NCI-H1436 treated with DMSO at 0.1 percent for 48 hours (cell line): ENCODE results near the gene MYH9.

Experiments
- DNase-seq: peaks from one replicate; lab custom pipeline; 2025; lab: John Stamatoyannopoulos, UW

MYH9 gene

DNA sequence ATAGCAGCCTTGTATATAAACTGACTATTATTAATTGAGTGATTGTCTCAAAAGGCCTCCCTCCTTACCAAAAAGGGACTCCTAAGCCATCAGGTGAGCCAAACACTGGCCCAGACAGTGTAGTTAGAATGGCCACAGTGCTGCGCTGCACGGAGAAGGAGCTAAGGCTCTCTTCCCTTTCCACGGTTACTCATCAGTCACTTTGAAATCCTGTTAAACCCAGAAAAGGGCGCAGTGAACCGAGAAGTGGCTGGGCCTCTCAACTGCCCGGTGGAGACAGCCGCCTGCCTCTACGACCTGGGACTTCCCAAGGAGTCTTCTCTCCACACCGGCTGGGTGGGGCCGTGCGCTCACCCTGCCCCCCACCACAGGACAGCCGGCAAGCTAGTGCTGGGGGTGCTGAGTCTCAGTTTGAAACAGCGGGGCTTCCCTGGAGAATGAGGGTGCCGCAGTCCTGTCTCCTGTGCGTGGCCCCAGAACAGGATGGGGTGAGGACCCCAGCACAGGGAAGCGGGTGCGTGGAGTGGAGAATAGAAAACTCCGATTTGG, 1.3 kb downstream of the MYH9 start:
- no peak for DNase-seq

DNA sequence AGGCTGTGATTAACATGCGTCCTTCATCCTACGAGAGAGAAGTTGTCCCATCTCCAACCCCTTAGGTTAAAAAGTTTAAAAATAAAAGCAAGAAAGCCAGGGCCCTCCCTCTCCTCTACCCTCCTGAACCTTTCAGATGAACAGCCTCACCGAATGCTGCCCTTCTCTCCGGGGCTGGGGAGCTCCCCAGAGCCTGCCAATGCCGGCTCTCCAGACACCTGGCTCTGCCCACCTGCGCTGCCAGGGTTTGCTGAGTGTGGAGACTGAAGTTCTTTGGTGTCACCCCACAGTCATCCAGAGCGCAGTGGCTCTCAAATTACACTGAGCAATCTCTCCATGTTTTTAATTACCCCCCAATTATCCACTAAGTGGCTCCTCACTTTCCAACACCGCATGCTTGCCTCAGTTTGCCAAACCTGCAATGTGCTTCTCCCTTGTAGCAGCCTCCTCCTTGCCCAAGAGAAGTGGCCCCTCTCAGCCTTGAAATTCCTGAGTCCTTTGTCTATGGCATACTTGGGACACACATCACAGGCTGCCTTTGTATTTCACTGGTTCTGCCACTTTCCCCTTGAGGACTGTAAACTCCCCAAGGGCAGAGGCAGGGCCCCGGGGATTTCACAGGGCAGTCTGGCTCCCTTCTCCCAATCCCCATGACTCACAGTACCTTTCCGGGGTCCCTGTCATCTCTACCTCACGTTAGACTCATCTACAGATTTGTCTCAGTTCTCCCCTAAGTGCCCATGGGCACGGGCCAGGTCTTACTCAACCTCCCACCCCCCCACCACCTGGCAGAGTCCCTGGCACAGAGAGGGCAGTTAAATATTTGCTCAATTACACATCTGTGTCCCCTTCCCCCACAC, 2.0 kb downstream of the MYH9 start:
- peak; percentile 60 for DNase-seq

DNA sequence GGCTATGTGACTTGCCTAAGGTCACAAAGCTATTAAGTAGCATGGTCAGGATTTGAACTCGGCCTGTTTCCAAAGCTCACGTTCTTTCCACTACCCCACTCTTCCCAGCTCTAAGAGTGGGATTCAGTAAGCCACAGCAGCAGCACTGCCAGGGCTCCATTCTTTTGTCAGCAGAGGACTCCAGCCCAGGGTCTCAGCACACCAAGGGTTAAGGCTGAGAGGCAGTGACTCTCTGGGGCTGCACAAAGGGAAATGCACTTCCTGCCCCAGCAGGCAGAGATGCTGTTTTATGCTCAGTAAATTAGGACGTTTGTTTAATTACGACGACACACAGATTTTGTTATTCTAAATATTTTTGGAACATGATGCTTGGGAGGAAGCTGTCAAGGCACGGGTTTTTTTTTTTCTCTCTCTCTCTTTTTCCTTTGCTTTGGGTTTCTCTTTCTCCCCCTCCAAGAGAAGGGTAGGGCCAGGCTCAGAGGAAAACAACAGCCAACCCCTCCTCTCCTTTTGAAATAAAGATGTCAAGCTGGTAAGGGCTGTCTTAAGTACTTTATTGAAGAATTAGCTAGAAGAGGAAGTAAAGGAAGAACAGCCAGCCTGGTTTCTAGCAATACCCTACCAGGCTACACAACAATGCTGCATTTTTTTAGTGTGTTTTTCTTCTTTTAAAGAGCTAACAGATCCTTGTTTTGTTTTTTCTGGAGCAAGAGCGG, 2.8 kb downstream of the MYH9 start:
- no peak for DNase-seq

DNA sequence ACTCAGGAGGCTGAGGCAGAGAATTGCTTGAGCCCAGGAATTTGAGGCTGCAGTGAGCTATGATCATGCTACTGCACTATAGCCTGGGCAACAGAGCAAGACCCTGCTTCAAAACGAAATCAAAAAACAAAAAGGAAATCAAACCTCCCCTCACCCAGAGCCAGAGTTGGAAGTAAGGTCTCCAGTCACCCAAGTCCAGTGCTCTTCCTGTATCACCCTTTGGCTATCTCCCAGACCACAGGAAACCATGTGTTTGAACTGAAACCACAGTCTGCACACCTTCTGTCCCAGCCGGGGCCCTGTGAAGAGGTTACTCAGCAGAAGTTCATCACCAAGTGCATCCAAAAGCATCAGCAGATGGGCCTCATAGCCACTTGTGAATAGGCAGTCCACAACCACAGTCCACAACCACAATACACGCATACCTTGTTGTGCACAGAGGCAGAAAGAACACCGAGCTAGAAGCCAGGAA, 4.6 kb downstream of the MYH9 start:
- no peak for DNase-seq

DNA sequence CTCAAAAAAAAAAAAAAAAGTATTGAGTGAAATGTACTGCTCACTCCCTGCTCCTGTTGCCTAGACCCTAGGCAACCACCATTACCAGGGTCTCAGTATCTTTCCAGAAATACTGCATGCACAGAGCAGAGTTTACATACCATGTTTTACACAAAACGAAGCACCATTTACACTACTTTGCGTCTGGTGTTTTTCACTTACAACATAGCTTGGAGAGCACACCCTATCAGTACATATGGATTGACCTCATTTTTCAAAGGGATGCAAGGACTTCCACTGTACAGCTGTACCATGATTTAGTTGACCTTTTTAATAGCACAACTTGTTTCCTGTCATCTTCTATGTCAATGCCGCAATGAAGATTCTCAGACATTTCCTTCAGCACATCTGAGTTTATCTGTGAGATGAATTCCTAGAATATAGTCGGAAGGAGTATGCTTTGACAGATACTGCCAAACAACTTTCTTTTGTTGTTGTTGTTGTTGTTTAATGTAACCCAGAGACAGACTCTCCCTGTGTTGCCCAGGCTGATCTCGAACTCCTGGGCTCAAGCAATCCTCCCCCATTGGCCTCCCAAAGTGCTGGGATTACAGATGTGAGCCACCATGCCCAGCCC, 6.1 kb downstream of the MYH9 start:
- DNase-seq = no peak

DNA sequence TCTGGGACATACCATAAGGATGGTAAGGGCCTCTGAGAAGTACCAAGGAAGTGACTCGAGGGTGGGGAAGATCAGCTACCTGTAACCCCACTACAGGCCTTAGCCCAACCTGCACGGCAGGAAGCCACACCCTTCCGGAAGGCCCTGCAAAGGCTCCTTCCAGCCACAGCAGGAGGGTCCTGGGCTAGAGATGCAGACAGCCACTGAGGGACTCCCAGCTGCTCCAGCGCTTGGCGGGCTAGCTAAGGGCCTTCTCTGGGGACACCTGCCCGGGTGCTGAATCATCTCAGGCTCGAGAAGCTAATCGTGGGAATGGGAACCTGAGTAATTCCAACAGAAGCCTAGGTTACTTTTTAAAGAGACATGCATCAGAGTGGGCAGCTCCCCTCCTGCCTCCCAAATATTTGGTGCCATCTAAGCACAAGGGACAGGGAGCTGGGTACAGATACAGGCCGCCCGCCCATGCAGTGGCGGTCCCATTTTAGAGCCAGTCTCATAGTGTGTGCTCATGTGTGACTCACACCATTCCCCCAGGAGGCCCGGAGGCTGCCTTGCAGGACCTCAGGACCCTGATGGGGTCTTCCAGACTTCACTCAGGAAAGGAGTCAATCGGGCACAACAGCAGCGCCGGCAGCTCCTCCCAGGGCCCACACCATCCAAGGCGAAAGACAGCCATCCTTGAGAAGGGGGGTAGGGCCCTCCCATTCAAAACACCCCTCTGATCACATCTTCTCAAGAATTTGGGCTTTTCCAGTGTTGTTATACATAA, 8.0 kb downstream of the MYH9 start:
- DNase-seq = no peak

DNA sequence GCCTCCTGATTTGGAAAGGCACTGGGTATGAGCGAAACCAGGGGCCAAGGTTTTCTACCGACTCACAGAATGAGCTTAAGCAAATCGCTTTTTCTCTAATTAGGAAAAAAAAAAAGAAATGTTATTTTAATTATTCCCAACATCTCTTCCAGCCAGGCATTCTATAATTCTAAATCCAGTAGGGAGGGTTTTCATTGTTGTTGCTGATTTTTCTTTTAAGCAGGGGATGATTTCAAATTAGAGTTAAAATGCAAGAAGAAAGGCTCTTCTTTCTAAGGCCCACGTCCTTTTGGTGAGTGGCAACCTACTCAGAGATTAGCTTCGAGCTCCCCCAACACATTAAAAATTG, 8.9 kb downstream of the MYH9 start:
- DNase-seq = no peak

DNA sequence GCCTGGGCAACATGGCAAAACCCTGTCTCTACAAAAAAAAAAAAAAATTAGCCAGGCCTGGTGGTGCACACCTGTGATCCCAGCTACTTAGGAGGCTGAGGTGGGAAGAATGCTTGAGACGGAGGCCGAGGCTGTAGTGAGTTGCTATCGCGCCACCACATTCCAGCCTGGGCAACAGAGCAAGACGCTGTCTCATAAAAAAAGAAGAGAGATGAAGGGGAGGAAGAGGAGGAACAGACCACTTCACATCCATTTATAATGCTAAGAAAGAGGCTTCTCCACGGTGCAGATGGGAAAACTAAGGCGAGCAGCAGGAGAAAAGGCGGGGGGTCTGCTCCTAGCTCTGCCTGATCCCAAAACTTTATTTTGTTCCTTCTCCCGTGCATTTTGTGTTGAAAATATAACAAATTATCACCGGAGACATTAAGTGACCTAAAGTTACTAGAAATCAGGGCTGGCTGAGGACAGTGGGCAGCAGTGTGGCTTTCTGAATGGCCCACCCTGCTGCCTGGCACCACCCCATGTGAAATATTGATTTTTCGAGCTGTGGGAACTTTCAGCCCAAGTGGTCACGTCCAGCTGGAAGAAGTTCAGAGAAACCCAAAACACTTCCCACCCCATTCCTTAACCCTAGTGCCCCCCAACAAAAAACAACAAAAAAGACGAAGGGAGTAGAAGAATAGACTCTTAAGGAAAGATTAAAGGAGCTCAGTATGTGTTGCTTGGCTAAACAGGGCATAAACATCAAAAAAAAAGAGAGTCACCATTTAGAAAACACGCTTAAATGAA, 9.5 kb downstream of the MYH9 start:
- DNase-seq = no peak

DNA sequence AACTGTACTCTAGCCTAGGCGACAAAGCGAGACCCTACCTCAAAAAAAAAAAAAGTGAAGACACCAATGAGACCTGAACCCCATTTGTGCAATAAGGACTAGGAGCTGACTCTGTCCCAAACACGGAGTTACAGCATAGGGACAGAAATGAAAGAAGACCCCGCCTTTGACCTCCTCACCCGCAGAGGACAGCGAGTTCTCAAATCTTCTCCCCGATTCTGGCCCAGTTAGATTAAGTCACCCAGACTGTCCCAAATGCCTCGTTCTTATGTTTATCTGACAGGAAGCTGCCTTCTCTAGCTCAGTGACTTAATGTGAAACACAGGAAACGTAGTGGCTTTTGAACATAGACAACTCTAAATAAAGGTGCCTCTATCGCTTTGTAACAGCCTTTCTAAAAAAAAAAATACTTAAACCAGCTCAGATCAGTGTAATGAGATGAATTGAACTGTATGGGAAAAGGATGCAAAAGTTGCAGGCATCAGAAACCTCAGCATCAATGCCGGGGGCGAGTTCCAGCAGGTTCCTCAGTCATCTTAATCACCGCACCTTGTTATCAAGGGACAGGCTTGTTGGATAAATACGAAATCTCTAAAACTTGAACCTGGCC, 10.6 kb downstream of the MYH9 start:
- DNase-seq = no peak

DNA sequence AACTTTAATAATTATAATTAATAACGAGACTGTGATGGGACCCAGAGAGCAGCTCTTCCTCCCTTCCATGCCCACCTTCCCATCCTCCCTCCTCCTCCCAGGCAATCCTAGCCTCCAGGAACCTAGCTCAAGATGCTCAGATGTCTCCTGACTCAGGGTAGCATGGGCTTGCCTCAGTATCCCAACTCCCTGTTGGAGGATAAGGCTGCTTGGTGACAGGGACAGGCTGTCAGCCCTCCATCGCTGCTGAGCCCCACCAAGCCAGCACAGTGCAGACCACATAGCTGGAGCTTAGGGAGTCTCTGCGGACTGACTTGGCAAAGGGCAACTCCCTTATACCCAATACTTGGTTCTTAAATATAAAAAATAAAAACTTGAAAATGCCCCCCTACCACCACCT, 11.5 kb downstream of the MYH9 start:
- DNase-seq = no peak

DNA sequence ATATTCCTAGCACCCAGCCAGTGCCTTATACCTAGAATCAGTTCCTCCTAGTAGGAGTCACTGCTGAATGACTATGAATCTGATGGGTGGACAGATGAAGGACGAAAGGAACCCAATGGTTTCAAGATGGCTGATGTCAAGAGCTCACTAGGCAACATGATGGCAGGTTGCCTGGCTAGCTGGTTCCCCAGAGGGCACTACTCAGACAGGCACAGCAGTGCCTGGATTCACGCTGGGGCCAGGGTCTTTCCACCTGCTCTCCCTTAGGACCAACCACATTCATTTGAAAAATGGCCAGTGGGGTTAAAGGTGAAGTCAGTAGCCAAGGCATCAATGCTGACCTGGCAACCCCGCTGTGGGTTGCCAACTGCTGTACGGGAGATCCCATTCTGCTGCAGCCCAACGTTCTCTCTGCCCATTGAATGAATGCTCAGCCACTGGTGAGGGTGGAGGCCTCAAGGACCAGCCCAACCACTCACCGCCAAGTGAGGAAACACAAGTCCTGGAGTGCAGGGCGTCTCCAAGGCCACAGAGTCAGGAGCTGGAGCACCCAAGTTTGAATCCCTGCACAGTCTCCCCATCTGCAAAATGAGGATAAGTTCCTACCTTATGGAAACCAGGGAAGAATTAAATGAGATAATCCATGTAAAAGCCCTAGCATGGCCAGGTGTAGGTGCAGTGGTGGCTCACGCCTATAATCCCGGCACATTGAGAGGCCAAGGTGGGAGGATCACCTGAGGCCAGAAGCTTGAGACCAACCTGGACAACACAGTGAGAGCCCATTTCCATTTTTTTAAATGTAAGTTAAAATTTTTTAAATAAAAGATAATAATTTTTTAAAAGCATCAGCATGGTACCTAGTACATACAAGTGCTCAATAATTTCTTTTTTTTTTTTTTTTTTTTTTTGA, 12.4 kb downstream of the MYH9 start:
- no peak for DNase-seq

DNA sequence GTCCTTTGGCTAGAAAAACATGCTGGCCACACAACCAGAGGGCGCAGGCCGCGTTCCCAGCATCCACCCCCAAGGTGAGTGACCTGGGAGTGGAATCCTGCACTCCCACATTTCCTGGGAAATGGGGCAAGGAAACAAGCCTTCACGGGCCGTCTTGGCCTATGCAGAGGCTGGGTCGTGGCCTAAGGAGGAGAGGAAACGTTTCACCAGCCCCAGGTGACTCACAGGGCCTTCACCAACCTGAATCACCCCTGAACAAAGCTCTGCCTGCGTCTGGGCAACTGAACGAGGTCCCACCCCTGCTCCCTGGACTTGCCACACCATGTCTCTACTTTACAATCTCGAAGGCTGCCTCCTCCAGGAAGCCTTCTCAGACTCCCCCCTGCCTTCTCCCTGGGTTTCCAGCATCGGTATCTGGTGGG, 13.2 kb downstream of the MYH9 start:
- no peak for DNase-seq

DNA sequence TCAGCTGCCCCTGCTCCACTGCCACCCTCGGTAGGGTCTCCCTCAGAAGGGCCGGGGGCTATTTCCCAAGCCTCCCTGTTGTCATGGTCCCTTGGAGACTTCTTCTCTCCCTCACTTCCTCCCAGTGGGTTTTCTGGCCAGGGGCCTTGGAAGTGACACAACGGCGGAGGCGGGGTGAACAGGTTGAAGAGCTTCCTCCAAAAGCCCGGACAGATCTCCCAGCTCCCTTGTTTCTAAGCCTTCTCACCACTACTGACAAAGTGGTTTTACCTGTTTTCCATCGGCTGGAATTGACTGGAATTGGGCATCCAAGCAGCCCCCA, 14.5 kb downstream of the MYH9 start:
- no peak for DNase-seq

DNA sequence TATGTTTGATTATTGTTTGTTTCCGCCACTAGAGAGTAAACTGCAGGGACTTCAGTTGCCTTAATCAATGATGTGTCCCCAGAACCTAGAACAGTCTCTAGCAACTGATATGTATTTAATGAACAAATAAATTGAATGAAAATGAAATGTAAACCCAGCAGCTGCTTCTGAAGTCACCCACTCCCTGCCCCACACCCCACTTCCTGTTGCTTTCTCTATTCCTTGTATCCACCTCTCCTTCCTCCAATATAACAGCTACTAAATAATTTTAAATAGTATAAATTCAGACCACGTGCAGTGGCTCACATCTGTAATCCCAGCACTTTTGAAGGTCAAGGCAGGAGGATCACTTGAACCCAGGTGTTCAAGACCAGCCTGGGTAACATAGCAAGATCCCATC, 15.8 kb downstream of the MYH9 start:
- DNase-seq = no peak

DNA sequence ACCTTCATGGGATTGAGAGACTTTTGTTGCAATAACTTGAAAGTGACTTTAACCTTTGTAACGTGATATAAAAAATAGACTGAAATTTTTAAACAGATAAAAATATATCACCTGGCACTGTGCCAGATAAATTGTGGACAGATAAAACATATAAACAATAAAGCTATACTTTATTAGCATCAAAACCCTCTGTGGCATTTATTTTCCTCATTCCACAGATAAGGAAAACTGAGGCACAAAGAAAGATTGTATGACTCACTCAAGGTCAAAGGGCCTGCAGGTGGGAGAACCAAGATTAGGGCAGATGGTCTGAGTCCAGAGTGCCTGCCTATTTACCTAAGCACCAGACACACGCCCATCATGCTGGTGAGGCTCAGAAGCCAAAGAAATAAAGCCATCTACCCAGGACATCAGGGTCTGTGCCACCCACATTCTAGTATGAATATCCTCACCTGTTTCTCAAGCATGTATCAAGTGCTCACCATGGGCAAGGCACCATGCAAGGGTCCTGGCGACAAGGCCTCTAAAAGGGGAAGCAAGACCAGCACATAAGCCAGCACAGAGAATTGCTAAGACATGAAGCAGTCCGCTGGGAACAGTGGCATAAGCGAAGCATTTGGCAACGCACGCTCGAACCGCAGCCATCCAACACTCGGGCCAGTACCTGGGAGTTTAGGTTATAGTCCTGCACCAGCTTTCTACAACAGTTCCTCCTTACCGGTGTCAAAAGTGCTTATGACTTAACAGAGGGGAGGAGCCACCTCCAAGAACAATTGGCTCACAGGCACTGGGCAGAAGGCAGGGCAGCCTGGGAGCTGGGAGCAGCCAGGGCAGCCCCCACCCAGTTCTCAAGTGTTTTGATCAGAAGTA, 17.6 kb downstream of the MYH9 start:
- no peak for DNase-seq

DNA sequence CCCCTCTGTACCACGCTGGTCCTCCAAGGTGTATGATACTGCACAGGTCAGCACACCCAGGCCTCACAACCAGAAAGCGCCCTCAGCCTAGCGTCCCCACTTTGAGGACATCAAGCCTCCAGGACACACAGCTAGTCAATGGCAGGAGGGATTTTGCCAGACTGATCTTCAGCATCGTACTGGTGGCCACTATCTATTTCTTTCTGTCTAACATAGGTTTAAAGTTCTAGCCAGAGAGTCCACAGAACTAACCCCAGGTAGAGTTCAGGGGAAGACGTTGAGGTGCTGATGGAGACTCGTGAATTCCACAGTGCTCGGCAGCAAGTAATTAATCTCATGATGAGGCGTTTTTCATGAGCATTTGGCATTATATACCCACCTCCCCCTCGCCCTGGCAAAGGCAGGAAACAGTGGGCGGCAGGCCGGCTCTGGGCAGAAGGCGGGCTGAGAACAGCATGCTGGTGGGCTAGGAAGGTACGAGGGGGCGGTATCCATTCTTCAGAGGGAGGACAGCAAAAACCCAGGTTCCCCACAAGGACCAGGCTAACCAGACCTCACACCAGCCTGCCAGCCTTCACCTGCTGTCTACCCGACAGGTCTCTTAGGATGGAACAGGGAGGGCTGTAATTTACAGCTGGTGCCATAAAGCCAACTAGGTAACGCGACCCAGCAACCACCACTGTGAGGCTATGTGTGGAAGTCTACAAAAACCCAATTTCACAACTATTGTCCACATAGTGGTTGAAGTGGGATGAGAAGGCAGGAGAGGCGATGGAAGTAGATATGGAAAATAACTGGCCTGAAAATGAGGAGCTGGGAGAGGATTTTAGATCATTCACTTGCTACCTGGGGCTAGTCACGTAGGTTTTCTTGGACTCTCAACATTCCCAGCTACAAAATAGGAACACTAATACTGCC, 18.5 kb downstream of the MYH9 start:
- no peak for DNase-seq

DNA sequence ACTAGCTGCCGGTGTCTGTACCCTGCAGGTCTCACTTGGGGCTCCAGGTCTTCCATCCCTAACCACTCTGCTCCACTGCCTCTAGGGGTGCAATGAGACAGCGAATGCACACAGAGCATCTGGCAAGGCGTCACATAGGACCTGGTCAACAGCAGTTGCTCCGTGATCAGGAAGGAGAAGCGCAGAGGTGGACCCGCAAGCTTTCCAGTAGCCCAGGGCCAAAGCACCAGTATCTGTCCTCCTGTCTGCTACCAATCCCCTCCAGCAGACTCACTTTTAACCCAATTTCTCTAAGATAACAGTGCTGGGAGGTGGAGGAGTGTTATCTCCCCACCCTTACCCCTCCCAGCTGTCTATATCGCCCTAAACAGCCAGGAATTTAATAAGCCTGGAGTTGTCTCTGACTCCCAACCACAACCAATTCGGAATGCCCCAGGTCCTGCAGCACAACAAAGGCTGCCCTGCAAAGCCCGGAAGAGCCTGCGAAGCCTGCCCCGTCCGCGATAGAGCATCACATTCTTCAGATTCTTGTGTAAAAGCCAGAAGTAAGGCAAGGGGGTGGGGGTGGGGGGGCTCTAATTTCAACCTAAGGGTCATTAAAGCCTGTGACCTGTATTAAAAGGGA, 19.3 kb downstream of the MYH9 start:
- DNase-seq = no peak
